Stomach (tissue), 9 donors: ENCODE data around the gene ATP9B. TPM values are rescaled to one million over a fixed set of nuclear protein-coding genes. Genes with fewer than 3 reads are reported as not detected.

Source experiments
- DNase-seq, 2 donors: peaks; one replicate each; pipeline versions ENCODE4 v3.0.0 to v3.0.0-alpha.2; 2013 to 2019
- H3K27ac ChIP-seq, 5 donors: fragments of 200-600 bp in 4 of 5; sonication (generic) in 4 of 5; one replicate each; pipeline ENCODE4 v1.5.1; 2013 to 2019; ENCODE audit warnings: mild to moderate bottlenecking in 1 of 5, moderate library complexity in 1 of 5
- H3K27me3 ChIP-seq, 3 donors: fragments of 200-600 bp; sonication (generic); one replicate each; pipeline ENCODE4 v1.5.1; 2017 to 2019; ENCODE audit warnings: mixed run types in 1 of 3
- H3K36me3 ChIP-seq, 4 donors: fragments of 200-600 bp; sonication (generic); 1 replicate in 3 of 4; 2 replicates in 1 of 4; pipeline ENCODE4 v1.5.1; 2016 to 2019
- H3K4me1 ChIP-seq, 4 donors: fragments of 200-600 bp; sonication (generic); one replicate each; pipeline ENCODE4 v1.5.1; 2016 to 2019
- H3K4me3 ChIP-seq, 4 donors: fragments of 200-600 bp; sonication (generic) in 3 of 4; one replicate each; pipeline ENCODE4 v1.5.1; 2016 to 2019; ENCODE audit warnings: mild to moderate bottlenecking in 1 of 4
- H3K9me3 ChIP-seq, 4 donors: fragments of 200-600 bp; sonication (generic); one replicate each; pipeline ENCODE4 v1.5.1; 2016 to 2019
- CTCF ChIP-seq, 7 experiments: fragments of 450-650 bp in 4 of 7; fragments of 200-600 bp in 3 of 7; sonication (generic) in 3 of 7; IDR thresholded peaks; one replicate each; pipeline ENCODE4 v1.5.1; 2016 to 2019; ENCODE audit warnings: antibody characterized with exemption in 7 of 7, control low read depth in 2 of 7, mild to moderate bottlenecking in 1 of 7
- EP300 ChIP-seq: sonication (generic); formaldehyde crosslinking; IDR thresholded peaks from one replicate; pipeline ENCODE4 v1.6.1; 2017; ENCODE audit warnings: antibody characterized with exemption
- POLR2A ChIP-seq, 4 donors: fragments of 450-650 bp; IDR thresholded peaks; one replicate each; pipeline ENCODE4 v1.6.1; 2016; ENCODE audit warnings: antibody characterized with exemption in 4 of 4, control low read depth in 2 of 4, mild to moderate bottlenecking in 1 of 4, moderate library complexity in 1 of 4
- POLR2AphosphoS5 ChIP-seq, 3 donors: sonication (generic); formaldehyde crosslinking; IDR thresholded peaks; one replicate each; pipeline ENCODE4 v1.6.1; 2016; ENCODE audit warnings: antibody characterized with exemption in 3 of 3
- WGBS, 5 donors: extraction: QIAGEN DNeasy Blood & Tissue Kit in 3 of 5; methylation state at CpG; one replicate each; pipeline versions ENCODE4 v1.1.5 to v1.1.7; 2013 to 2018; 5-methylcytosine and 5-hydroxymethylcytosine counted together
- intact Hi-C: fragments of 100-400 bp; cut with DNase I; formaldehyde crosslinking; loops from one replicate; pipeline ENCODE4 v1.15.1; 2023; ENCODE audit warnings: low total_unique reads
- polyA plus RNA-seq, 3 donors: library from polyadenylated mRNA; stranded (reverse); fragments of 200-250 nt; gene quantifications; one replicate each; pipeline ENCODE4 v1.2.3, GENCODE V29; 2013
- total RNA-seq, 5 donors: library from RNA; depleted of rRNA; stranded (reverse); fragments of >200 nt; gene quantifications; one replicate each; pipeline versions ENCODE4 v1.1.0 to v1.2.3, GENCODE V29; 2014 to 2016
- donor health status: healthy with polysubstance abuse.
- donor health status: Bipolar disorder and iron deficiency.
- donor health status: healthy.

ATP9B gene
- total and polyA plus RNA-seq, 8 donors = 10.6 to 128 (median 34.9) TPM

DNA sequence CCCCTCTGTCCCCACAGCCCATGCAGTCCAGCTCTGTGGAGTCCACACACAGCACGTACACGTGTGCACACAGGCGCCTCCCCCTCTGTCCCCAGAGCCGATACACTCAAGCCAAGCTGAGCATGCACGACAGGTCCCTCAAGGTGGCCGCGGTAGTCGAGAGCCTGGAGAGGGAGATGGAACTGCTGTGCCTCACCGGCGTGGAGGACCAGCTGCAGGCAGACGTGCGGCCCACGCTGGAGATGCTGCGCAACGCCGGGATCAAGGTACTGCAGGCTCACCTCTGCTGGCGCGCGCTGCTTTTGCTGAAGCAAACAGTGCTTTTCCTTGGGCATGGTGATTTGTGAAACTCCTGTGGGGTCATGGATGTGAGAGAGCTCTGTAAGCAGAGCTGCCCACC is 268.0 kb downstream of the ATP9B start:
- DNase-seq = no peak

DNA sequence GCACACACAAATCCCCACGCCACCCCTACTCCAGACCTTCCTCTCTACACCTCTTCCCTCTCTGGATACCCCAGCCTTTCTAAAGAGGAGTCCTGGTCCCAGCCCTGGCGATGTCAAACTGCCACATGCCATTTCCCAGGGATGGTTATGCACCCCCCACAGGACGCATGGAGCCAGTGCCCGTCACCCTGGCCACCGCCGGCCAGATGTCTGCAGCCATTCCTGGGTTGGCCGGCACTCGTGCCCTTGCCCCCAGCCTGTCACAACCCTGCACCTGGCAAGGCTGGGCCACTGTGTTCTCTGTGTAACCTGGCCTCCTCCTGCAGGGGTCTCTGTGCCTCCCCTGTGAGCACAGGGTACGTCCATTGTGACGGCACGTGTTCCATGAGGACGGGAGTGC is 268.4 kb downstream of the ATP9B start:
- Histone ChIP-seq H3K4me1 (no peaks in the 10 kb centered on the region), H3K27ac (no peak overlapping the region), H3K9me3 (no peaks in the 10 kb centered on the region), H3K36me3 (peaks cover 10 to 89% (median 67%) of the 10 kb centered on the region in 4 donors), H3K4me3 (no peak overlapping the region), H3K27me3 (no peaks in the 10 kb centered on the region)
- TF ChIP-seq CTCF (IDR thresholded peaks at IDR 0.05) (no peak), POLR2AphosphoS5 (IDR thresholded peaks at IDR 0.05) (no peak), EP300 (no peak), POLR2A (IDR thresholded peaks at IDR 0.05) (no peak)
- intact Hi-C loops = no loop called here
- 87 to 90% (median 88%) methylated on average over 12 of the region's 12 CpGs for WGBS, 5 donors
- no peak for DNase-seq

More for the DNA sequence above, 268.0 kb downstream of the ATP9B start:
- Histone ChIP-seq H3K27ac (no peak overlapping the region), H3K27me3 (no peaks in the 10 kb centered on the region), H3K9me3 (no peaks in the 10 kb centered on the region), H3K36me3 (peaks cover 10 to 92% (median 70%) of the 10 kb centered on the region in 4 donors), H3K4me1 (no peaks in the 10 kb centered on the region), H3K4me3 (no peak overlapping the region)
- TF ChIP-seq POLR2AphosphoS5 (IDR thresholded peaks at IDR 0.05) = no peak
- no peak for TF ChIP-seq POLR2A (IDR thresholded peaks at IDR 0.05)
- TF ChIP-seq CTCF (IDR thresholded peaks at IDR 0.05) = no peak
- 96 to 98% (median 98%) methylated on average over 12 to 19 of the region's 19 CpGs for WGBS, 5 donors
- intact Hi-C loops = no loop called here

GRCh38 chr18:79339094-79339908 is 270.1 kb downstream of the ATP9B start:
- Histone ChIP-seq H3K27me3 (no peaks in the 10 kb centered on the region), H3K4me3 (no peak overlapping the region), H3K4me1 (no peaks in the 10 kb centered on the region), H3K27ac (no peak overlapping the region), H3K9me3 (no peaks in the 10 kb centered on the region), H3K36me3 (peaks cover 15 to 85% (median 66%) of the 10 kb centered on the region in 4 donors)
- intact Hi-C loops = no loop called here
- DNase-seq = no peak
- WGBS, 5 donors = 87 to 96% (median 92%) methylated on average over 19 of the region's 19 CpGs
- no peak for TF ChIP-seq POLR2AphosphoS5 (IDR thresholded peaks at IDR 0.05)
- TF ChIP-seq EP300 = no peak
- TF ChIP-seq POLR2A (IDR thresholded peaks at IDR 0.05) = no peak
- no peak for TF ChIP-seq CTCF (IDR thresholded peaks at IDR 0.05)

GRCh38 chr18:79343567-79344207 is 274.5 kb downstream of the ATP9B start:
- TF ChIP-seq POLR2AphosphoS5 (IDR thresholded peaks at IDR 0.05) (peak in 1 of 3 donors; percentile 61), POLR2A (IDR thresholded peaks at IDR 0.05) (no peak)
- Histone ChIP-seq H3K27ac (peak overlapping the region; percentile 25 to 80 (median 62)), H3K27me3 (no peaks in the 10 kb centered on the region), H3K36me3 (peaks cover 47 to 87% (median 75%) of the 10 kb centered on the region in 4 donors), H3K9me3 (no peaks in the 10 kb centered on the region), H3K4me3 (peak overlapping the region in 2 of 4 donors; percentile 17 to 19), H3K4me1 (peaks cover 0 to 5% (median 0%) of the 10 kb centered on the region in 4 donors)
- 37 to 65% (median 50%) methylated on average over 17 of the region's 17 CpGs for WGBS, 5 donors
- DNase-seq = peak; percentile 46 to 71
- intact Hi-C loops = no loop called here
